Mononuclear cell (primary cell): ENCODE measurements around the gene NUDT14. TPM values are rescaled to one million over a fixed set of nuclear protein-coding genes. Genes with fewer than 3 reads are reported as not detected.

Experiments
- H3K27me3 ChIP-seq: 2 replicates; pipeline ENCODE4 v1.6.0; 2011; ENCODE audit warnings: low read length, control low read depth; ENCODE audit not compliant: insufficient read depth
- H3K4me1 ChIP-seq: 2 replicates; pipeline ENCODE4 v1.5.1; 2011; ENCODE audit warnings: mild to moderate bottlenecking, low read length, control low read depth; ENCODE audit not compliant: insufficient read depth
- H3K4me3 ChIP-seq: 2 replicates; pipeline ENCODE4 v1.5.1; 2011; ENCODE audit warnings: mild to moderate bottlenecking, low read length, moderate library complexity
- H3K9me3 ChIP-seq: 2 replicates; pipeline ENCODE4 v1.5.1; 2011; ENCODE audit warnings: low read depth, mild to moderate bottlenecking, control low read depth, low read length
- total RNA-seq: library from RNA; depleted of rRNA; stranded (reverse); fragments of >200 nt; gene quantifications from one replicate; pipeline ENCODE4 v1.2.3, GENCODE V29; 2012

NUDT14 gene
- total RNA-seq, 1 donor: 6.3 TPM

DNA sequence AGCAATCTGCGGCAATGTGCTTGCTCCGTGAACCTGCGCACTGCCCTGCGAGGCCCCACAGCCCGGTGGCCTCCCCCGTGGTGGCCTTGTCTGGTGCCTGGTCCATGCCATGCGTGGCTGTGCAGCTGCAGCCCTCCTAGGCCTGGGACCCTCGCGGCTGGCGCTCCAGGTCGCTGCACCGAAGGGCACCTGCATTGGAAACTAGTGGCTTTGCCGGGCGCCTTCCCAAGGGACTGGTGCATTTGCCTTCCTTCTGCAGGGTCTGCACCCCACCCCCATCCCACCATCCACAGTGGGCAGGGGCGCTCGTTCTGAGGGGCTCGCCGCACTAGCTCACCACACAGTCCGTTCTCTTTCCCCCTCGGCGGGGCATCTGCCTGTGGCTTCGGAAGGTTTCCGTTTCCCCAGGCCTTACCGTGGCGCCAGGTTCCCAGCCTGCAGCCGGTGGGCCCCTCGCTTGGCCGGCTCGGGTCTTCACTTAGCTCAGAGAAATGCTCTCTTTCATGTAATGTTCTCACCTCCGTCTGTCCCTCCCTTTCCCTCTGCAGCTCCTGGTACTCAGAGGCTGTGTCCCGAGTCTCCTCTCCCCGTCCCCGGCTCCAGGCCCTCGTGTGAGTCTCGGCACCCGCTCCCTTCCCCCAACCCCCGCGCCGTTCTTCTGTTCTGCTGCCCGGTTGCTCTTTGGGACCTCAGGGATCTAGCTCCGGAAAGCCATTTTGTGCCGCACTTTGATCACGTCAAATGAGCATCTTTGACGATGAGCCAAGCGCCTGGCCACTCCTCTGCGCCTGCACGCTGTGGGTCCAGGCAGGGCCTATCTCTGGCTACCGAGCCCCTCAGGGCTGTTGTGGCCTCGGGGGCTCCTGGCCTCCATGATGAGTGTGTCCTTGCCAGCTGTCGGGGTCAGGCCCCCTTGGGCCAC, 44.5 kb downstream of the NUDT14 start:
- H3K27me3 ChIP-seq: peaks cover 4% of the 10 kb centered on the region
- H3K4me1 ChIP-seq: no peaks in the 10 kb centered on the region

DNA sequence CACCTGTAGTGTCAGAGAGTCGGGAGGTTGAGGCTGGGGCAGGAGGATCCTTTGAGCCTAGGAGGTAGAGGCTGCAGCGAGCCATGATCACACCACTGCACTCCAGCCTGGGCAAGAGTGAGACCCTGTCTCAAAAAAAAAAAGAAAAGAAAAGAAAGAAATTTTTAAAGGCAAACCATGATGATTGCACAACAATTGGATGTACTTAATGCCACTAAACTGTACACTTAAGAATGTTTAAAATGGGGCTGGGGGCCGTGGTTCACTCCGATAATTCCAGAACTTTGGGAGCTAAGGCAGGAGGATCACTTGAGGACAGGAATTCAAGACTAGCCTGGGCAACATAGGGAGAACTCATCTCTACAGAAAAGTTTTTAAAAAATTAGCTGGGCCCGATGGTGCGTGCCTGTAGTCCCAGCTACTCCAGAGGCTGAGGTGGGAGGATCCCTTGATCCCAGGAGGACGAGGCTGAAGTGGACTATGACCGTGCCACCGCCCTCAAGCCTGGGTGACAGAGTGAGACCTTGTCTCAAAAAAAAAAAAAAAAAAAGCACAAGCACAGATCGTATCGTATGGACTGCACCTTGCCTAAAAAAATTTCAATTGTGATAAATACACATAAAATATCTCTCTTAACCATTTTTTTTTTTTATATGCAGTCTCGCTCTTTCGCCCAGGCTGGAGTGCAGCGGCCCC, 45.3 kb downstream of the NUDT14 start:
- peaks cover 8% of the 10 kb centered on the region for H3K9me3 ChIP-seq
- H3K27me3 ChIP-seq: peaks cover 7% of the 10 kb centered on the region
- no peak overlapping the region for H3K4me3 ChIP-seq
- H3K4me1 ChIP-seq: no peaks in the 10 kb centered on the region

More for the DNA sequence above, 44.5 kb downstream of the NUDT14 start:
- peaks cover under 1% of the 10 kb centered on the region for H3K9me3 ChIP-seq
- no peak overlapping the region for H3K4me3 ChIP-seq

DNA sequence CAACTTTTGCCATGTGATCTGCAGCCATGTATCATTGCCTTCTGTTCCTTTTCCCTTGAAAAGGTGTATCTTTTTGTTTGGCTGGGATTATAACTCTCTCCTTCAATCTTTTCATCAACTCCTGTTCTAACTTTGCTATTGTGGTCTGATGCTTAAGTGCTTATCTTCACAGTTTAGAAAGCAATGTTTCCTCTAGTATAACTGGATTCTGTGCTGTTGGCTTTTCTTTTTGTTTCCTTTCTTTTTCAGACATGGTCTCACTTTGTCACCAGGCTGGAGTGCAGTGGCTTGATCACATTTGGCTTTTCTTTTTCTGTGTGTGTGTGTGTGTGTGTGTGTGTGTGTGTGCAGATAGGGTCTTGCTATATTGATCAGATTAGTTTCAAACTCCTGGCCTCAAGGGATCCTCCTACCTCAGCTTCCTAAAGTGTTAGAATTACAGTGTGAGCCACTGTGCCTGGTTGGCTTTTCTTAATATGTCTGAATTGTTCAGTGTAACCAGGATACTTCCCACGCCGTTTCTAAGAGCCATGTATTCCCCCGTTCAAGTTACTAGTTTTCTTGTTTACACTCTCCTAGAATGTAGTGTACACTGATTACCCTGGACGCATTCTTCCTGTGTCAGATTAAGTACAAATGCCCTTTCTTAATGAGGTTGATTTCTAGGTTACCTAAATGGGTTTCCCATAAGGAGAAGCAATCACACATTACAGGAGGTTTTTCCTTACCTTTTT, 48.0 kb downstream of the NUDT14 start:
- Histone ChIP-seq H3K4me1 (no peaks in the 10 kb centered on the region), H3K4me3 (no peak overlapping the region), H3K9me3 (peaks cover 8% of the 10 kb centered on the region), H3K27me3 (peaks cover 7% of the 10 kb centered on the region)

DNA sequence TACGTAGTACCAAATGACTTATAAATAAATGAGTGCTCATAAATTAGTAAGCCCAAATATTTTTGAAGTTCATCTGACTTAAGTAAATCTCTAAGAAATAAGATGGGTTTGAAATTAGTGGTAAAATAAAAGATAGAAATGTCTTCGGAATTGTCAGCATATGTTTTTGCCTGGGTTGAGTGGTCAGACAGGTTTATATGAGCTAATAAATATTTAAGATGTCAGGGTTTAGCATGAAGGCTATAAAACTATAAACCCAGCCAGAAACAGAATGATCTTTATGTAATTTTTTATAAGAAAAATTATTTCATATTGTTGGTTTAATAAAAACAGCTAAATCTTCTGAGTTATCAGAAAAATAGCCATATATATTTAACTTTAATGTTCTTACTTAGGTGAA, 49.9 kb downstream of the NUDT14 start:
- H3K4me3 ChIP-seq: no peak overlapping the region
- peaks cover 8% of the 10 kb centered on the region for H3K9me3 ChIP-seq
- peaks cover 7% of the 10 kb centered on the region for H3K27me3 ChIP-seq
- no peaks in the 10 kb centered on the region for H3K4me1 ChIP-seq

DNA sequence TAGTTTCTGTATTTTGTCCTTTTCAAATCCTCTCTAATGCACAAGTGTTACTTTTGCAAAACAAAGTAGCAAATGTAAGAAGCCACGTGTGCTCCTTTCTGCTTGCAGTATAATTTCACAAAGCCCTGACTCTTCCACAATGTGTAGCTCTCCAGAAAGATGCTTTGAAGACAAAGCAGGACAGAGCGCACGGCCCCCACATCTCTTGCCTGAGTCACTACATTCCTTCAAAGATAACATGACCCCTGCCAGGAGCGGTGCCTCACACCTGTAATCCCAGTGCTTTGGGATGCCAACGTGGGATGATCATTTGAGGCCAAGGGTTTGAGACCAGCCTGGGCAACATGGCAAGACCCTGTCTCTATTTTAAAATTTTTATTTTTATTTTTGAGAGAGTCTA, 53.1 kb downstream of the NUDT14 start:
- no peak overlapping the region for H3K4me3 ChIP-seq
- H3K9me3 ChIP-seq: peaks cover 8% of the 10 kb centered on the region
- peaks cover 10% of the 10 kb centered on the region for H3K27me3 ChIP-seq
- no peaks in the 10 kb centered on the region for H3K4me1 ChIP-seq

GRCh38 chr14:105126981-105127329, 54.2 kb downstream of the NUDT14 start:
- H3K4me1 ChIP-seq: no peaks in the 10 kb centered on the region
- peaks cover 9% of the 10 kb centered on the region for H3K27me3 ChIP-seq
- peaks cover 8% of the 10 kb centered on the region for H3K9me3 ChIP-seq
- no peak overlapping the region for H3K4me3 ChIP-seq

GRCh38 chr14:105126126-105126980, 54.8 kb downstream of the NUDT14 start:
- Histone ChIP-seq H3K4me1 (no peaks in the 10 kb centered on the region), H3K27me3 (peaks cover 3% of the 10 kb centered on the region), H3K4me3 (no peak overlapping the region), H3K9me3 (peaks cover 4% of the 10 kb centered on the region)

DNA sequence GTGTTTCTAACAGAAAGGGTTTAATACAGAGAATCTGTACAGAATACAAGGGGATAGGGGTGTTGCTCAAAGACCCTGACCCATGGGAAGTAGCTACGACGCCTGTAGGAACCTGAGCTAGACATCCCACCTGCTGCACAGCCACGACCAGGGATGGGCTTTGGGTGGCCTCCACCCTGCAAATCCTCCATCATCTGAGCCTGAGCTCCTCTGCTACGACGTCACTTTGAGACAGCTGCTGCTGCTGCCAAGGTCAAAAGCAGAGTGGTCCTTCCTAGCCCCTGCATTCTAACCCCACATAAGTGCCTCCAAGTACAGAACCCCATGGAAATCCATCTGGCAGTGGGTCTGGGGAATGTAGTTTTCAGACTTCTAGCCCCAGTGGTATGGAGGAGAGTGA, 56.3 kb downstream of the NUDT14 start:
- H3K4me3 ChIP-seq: no peak overlapping the region
- peaks cover 3% of the 10 kb centered on the region for H3K27me3 ChIP-seq
- no peaks in the 10 kb centered on the region for H3K9me3 ChIP-seq
- H3K4me1 ChIP-seq: no peaks in the 10 kb centered on the region

- peaks cover 3% of the 10 kb centered on the region for H3K27me3 ChIP-seq
- no peaks in the 10 kb centered on the region for H3K9me3 ChIP-seq
- no peaks in the 10 kb centered on the region for H3K4me1 ChIP-seq
- no peak overlapping the region for H3K4me3 ChIP-seq
These were observed 56.9 kb downstream of the NUDT14 start for GRCh38 chr14:105123981-105124765.

- Histone ChIP-seq H3K4me1 (no peaks in the 10 kb centered on the region), H3K4me3 (no peak overlapping the region), H3K9me3 (no peaks in the 10 kb centered on the region), H3K27me3 (peaks cover 3% of the 10 kb centered on the region)
These were observed 57.9 kb downstream of the NUDT14 start for GRCh38 chr14:105123064-105123665.

Other genes with a start within 250 kb of the NUDT14 start
- gene AHNAK2, start 202.9 kb downstream of the NUDT14 start, total RNA-seq: 0.10 TPM
- gene CLBA1, start 195.5 kb downstream of the NUDT14 start, total RNA-seq: 0.94 TPM
- gene CDCA4, start 160.2 kb downstream of the NUDT14 start, total RNA-seq: 31.2 TPM
- 98.0 TPM for gene GPR132, start 115.9 kb downstream of the NUDT14 start, total RNA-seq
- 0.42 TPM for gene JAG2, start 12.5 kb downstream of the NUDT14 start, total RNA-seq
- 25.4 TPM for gene BTBD6, start 67.2 kb upstream of the NUDT14 start, total RNA-seq
- 39.7 TPM for gene BRF1, start 119.7 kb upstream of the NUDT14 start, total RNA-seq
- 27.0 TPM for gene PACS2, start 133.4 kb upstream of the NUDT14 start, total RNA-seq
- 0.10 TPM for gene TEX22, start 217.2 kb upstream of the NUDT14 start, total RNA-seq
- 33.9 TPM for gene MTA1, start 238.5 kb upstream of the NUDT14 start, total RNA-seq